Body of pancreas (tissue), 4 donors: ENCODE results near the gene GALNT17. TPM values are rescaled to one million over a fixed set of nuclear protein-coding genes. Genes with fewer than 3 reads are reported as not detected.
A peak's percentile ranks its signal among the peaks of the same experiment; 100 is the strongest.

Source experiments
- ATAC-seq: fragments of 150-250 bp; one replicate; pipeline ENCODE4 v1.9.1; 2016
- DNase-seq, 4 donors: peaks; one replicate each; pipeline ENCODE4 v3.0.0-alpha.2; 2019
- H3K27ac ChIP-seq, 4 donors: fragments of 200-600 bp; sonication (generic); 1 replicate in 3 of 4; 2 replicates in 1 of 4; pipeline versions ENCODE4 v1.5.1 to v1.6.1; 2016 to 2019; ENCODE audit warnings: mild to moderate bottlenecking in 1 of 4, mixed read lengths in 1 of 4, moderate library complexity in 1 of 4
- H3K27me3 ChIP-seq, 2 donors: fragments of 200-600 bp; sonication (generic); one replicate each; pipeline ENCODE4 v1.6.0; 2016; ENCODE audit warnings: mild to moderate bottlenecking in 1 of 2
- H3K36me3 ChIP-seq, 2 donors: fragments of 200-600 bp; sonication (generic); replicated peaks in 1 of 2; 2 replicates each; pipeline ENCODE4 v1.5.1; 2016; ENCODE audit warnings: low read depth in 2 of 2; ENCODE audit not compliant: insufficient read depth in 1 of 2
- H3K4me1 ChIP-seq: fragments of 200-600 bp; sonication (generic); one replicate; pipeline ENCODE4 v1.6.0; 2016
- H3K4me3 ChIP-seq, 2 donors: fragments of 200-600 bp; sonication (generic); 1 replicate in 1 of 2; 2 replicates in 1 of 2; pipeline ENCODE4 v1.5.1; 2016 to 2019
- H3K9me3 ChIP-seq, 3 donors: fragments of 200-600 bp; sonication (generic); 1 replicate in 2 of 3; 2 replicates in 1 of 3; pipeline ENCODE4 v1.5.1; 2016
- POLR2A ChIP-seq, 3 donors: fragments of 450-650 bp; IDR thresholded peaks; one replicate each; pipeline ENCODE4 v1.6.1; 2016; ENCODE audit warnings: antibody characterized with exemption in 3 of 3, mild to moderate bottlenecking in 2 of 3
- WGBS, 2 donors: methylation state at CpG; one replicate each; pipeline ENCODE4 v1.1.5; 2017; 5-methylcytosine and 5-hydroxymethylcytosine counted together
- intact Hi-C: fragments of 100-400 bp; cut with DNase I; formaldehyde crosslinking; loops from one replicate; pipeline ENCODE4 v1.15.1; 2023
- total RNA-seq, 2 donors: library from RNA; depleted of rRNA; stranded (reverse); fragments of >200 nt; gene quantifications; one replicate each; pipeline ENCODE4 v1.1.0, GENCODE V29; 2016
- TF ChIP-seq, protein P1 (sequence below), 7 experiments: fragments of 450-650 bp in 4 of 7; fragments of 200-600 bp in 3 of 7; sonication (generic) in 3 of 7; IDR thresholded peaks; one replicate each; pipeline ENCODE4 v1.5.1; 2016 to 2019; ENCODE audit warnings: antibody characterized with exemption in 7 of 7

The GALNT17 gene
- total RNA-seq, 2 donors from 2014 or later = 6.5 to 27.4 TPM

DNA sequence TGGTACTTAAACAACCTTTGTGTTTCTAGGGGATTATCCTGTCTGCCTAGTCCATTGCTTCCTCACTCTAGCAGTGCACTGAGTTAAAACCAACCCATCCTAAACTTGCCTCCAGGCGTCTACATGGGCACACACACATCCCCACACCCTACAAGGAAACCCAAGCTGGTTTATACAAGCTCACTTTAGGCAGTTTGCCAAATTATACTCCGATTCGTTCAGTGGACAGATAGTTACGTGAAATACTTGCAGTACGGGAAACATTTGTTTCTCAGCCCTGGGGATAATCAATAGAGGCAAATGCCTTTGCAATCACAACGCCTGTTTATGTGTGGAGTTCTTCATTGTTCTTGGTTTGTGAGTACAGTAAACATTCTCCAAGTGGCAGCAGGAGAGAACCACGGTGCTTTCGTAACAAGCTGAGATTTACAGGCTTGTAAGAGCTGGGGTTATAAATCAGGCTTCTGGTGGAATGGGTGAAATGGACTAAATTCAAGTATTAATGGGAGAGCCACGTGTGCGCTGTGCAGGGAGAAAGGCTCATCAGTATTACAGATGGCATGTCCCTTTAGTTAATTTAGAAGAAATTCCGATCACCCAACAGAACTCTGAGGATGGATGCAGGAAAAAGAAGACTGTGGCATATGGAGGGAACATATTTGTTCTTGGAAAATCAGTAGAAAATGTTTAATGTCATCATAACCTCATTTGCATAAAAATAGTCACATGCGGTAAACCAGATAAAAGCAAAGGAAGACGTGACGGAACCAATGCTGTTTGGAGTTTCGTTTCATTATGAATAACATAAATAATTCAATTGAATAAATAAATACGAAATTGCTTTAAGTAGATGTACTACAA is 217.1 kb downstream of the GALNT17 start:
- ATAC-seq = peak; percentile 68
- no peaks in the 10 kb centered on the region for H3K36me3 ChIP-seq
- peaks cover 0 to 1% (median 0%) of the 10 kb centered on the region in 3 donors for H3K9me3 ChIP-seq
- 10 to 13% methylated on average over 16 of the region's 16 CpGs for WGBS, 2 donors
- peaks cover 21% of the 10 kb centered on the region for H3K4me1 ChIP-seq
- peak; percentile 21 to 66 (median 38) for DNase-seq
- H3K27me3 ChIP-seq = no peaks in the 10 kb centered on the region
- H3K27ac ChIP-seq = peak overlapping the region; percentile 65 to 86 (median 76)
- intact Hi-C loops = no loop called here
- TF ChIP-seq, protein P1, sequence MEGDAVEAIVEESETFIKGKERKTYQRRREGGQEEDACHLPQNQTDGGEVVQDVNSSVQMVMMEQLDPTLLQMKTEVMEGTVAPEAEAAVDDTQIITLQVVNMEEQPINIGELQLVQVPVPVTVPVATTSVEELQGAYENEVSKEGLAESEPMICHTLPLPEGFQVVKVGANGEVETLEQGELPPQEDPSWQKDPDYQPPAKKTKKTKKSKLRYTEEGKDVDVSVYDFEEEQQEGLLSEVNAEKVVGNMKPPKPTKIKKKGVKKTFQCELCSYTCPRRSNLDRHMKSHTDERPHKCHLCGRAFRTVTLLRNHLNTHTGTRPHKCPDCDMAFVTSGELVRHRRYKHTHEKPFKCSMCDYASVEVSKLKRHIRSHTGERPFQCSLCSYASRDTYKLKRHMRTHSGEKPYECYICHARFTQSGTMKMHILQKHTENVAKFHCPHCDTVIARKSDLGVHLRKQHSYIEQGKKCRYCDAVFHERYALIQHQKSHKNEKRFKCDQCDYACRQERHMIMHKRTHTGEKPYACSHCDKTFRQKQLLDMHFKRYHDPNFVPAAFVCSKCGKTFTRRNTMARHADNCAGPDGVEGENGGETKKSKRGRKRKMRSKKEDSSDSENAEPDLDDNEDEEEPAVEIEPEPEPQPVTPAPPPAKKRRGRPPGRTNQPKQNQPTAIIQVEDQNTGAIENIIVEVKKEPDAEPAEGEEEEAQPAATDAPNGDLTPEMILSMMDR (IDR thresholded peaks at IDR 0.05) = no peak
- peak in 1 of 3 donors; percentile 9 for TF ChIP-seq POLR2A (IDR thresholded peaks at IDR 0.05)
- no peak overlapping the region for H3K4me3 ChIP-seq

DNA sequence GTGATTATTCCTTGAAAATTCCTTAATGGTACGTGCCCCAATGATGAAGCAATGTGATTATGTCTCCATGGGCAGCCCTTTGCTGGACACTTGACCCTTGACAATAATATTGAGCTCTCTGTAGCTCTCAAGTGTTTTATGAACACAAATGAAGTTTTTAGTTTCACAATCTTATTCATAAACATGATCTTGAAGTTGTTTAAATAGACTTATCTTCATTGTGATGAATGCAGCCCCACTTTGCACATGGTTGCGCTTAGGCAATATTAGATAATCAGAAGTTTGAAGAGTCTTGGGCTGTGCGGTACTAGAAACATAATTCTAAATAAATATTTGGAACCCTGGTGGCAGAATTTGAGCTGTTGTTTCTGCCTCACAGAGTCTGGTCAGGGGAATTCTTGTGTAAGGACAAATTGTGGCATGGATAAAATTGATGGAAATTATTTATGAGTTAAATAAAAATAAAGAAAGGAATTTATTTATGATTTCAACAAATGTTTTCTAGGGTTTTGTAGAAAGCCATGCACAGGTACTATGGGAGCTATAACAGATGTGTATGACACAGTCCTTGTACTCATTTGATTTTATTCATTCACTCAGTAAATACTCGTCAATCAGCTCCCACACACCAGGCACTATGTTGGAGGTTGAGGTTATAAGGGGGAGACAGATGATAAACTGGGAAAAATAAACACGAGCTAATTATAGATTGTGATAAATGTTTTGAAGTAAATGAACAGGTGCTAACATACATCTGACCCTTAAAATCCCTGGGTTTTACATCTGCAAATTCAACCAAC is 217.9 kb downstream of the GALNT17 start:
- Histone ChIP-seq H3K36me3 (no peaks in the 10 kb centered on the region), H3K4me3 (no peak overlapping the region), H3K27me3 (no peaks in the 10 kb centered on the region), H3K4me1 (peaks cover 24% of the 10 kb centered on the region), H3K27ac (peak overlapping the region; percentile 65 to 86 (median 76)), H3K9me3 (no peaks in the 10 kb centered on the region)
- WGBS, 2 donors = 11 to 20% methylated on average over 5 of the region's 5 CpGs
- peak; percentile 85 for ATAC-seq
- peak in 1 of 3 donors; percentile 15 for TF ChIP-seq POLR2A (IDR thresholded peaks at IDR 0.05)
- TF ChIP-seq, protein P1 (IDR thresholded peaks at IDR 0.05) = peak in 2 of 7 experiments; percentile 17 to 23
- peak in 3 of 4 donors; percentile 22 to 67 (median 56) for DNase-seq
- intact Hi-C loops = no loop called here

DNA sequence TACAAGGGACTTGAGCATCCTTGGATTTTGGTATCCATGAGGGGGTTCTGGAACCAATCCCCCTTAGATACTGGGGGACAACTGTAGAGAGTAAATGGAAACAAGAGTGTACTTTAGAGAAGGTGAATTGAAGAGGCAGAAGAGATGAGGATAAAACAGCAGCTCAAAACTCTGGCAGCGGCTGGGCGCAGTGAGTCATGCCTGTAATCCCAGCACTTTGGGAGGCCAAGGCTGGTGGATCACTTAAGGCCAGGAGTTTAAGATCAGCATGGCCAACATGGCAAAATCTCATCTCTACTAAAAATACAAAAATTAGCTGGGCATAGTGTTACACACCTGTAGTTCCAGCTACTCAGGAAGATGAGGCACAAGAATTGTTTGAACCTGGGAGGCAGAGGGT is 218.7 kb downstream of the GALNT17 start:
- no peaks in the 10 kb centered on the region for H3K9me3 ChIP-seq
- H3K36me3 ChIP-seq = no peaks in the 10 kb centered on the region
- ATAC-seq (no peak), DNase-seq (peak; percentile 21 to 61 (median 40))
- H3K27me3 ChIP-seq = no peaks in the 10 kb centered on the region
- H3K4me3 ChIP-seq = no peak overlapping the region
- peaks cover 24% of the 10 kb centered on the region for H3K4me1 ChIP-seq
- 41 to 58% methylated on average over 2 of the region's 2 CpGs for WGBS, 2 donors
- intact Hi-C loops = no loop called here
- peak overlapping the region in 3 of 4 donors; percentile 70 to 86 (median 75) for H3K27ac ChIP-seq
- no peak for TF ChIP-seq POLR2A (IDR thresholded peaks at IDR 0.05)
- TF ChIP-seq, protein P1 (IDR thresholded peaks at IDR 0.05) = no peak

DNA sequence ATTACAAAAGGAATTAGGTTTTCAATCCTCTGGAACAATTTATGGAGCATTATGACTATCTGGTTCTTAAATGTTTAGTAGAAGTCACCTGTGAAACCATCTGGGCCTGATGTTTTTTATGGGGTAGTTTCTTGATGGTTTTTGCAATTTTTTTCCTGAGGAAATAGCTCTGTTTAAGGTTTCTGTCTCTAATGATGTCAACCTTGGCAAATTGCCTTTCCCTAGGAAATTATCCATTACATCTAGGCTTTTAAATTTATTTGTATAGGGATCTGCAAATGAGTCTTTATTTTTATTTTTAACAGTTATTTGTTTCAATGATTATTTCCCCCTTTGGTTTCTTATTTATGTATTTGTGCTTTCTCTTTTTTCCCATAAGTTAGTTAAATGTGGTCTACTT is 222.8 kb downstream of the GALNT17 start:
- no peak overlapping the region for H3K27ac ChIP-seq
- no peak for ATAC-seq
- no peaks in the 10 kb centered on the region for H3K9me3 ChIP-seq
- no peak for DNase-seq
- H3K4me3 ChIP-seq = no peak overlapping the region
- H3K36me3 ChIP-seq = no peaks in the 10 kb centered on the region
- no peaks in the 10 kb centered on the region for H3K27me3 ChIP-seq
- peaks cover 18% of the 10 kb centered on the region for H3K4me1 ChIP-seq
- TF ChIP-seq, protein P1 (IDR thresholded peaks at IDR 0.05) = no peak
- TF ChIP-seq POLR2A (IDR thresholded peaks at IDR 0.05) = no peak
- intact Hi-C loops = no loop called here
